Prostate gland (tissue), 2 donors: ENCODE measurements around the gene CD37.
"Not testable (repeated sequence)": the region's sequence is repeated elsewhere in the genome, so short reads cannot be mapped to it uniquely, and the experiment has no call there.

Experiments used
- CTCF ChIP-seq, 4 experiments: fragments of 200-600 bp in 2 of 4; fragments of 450-650 bp in 2 of 4; sonication (generic) in 2 of 4; IDR thresholded peaks; 1 replicate in 3 of 4; 2 replicates in 1 of 4; pipeline ENCODE4 v1.5.1; 2016 to 2019; ENCODE audit warnings: antibody characterized with exemption in 4 of 4, mild to moderate bottlenecking in 2 of 4, moderate library complexity in 2 of 4
- POLR2A ChIP-seq: fragments of 450-650 bp; IDR thresholded peaks from one replicate; pipeline ENCODE4 v1.6.1; 2016; ENCODE audit warnings: antibody characterized with exemption, mild to moderate bottlenecking
- POLR2AphosphoS5 ChIP-seq: sonication (generic); formaldehyde crosslinking; IDR thresholded peaks from one replicate; pipeline ENCODE4 v1.6.1; 2017; ENCODE audit warnings: antibody characterized with exemption

- TF ChIP-seq CTCF (IDR thresholded peaks at IDR 0.05); POLR2AphosphoS5; POLR2A: not testable (repeated sequence)
Measured at GRCh38 chr19:49288205-49288604, 47.0 kb upstream of the CD37 start.
